Cardiac fibroblast (primary cell): ENCODE results near the gene SSH2.

Experiments used
- DNase-seq, 2 donors: peaks; one replicate each; pipeline versions ENCODE4 v3.0.0 to v3.0.0-alpha.2; 2010; ENCODE audit warnings: low read depth in 2 of 2
- H3K4me3 ChIP-seq, 2 donors: replicated peaks in 1 of 2; 1 replicate in 1 of 2; 2 replicates in 1 of 2; pipeline ENCODE4 v1.5.1; 2011; ENCODE audit warnings: low read depth in 2 of 2, low read length in 2 of 2, mild to moderate bottlenecking in 2 of 2, moderate library complexity in 1 of 2
- TF ChIP-seq, protein P1 (sequence below): IDR thresholded peaks from one replicate; pipeline ENCODE4 v1.5.1; 2011; ENCODE audit warnings: low read depth, mild to moderate bottlenecking, low read length, inconsistent platforms

Gene SSH2

GRCh38 chr17:29846298-29846697 is 83.7 kb downstream of the SSH2 start:
- no peak overlapping the region for H3K4me3 ChIP-seq
- TF ChIP-seq, protein P1, sequence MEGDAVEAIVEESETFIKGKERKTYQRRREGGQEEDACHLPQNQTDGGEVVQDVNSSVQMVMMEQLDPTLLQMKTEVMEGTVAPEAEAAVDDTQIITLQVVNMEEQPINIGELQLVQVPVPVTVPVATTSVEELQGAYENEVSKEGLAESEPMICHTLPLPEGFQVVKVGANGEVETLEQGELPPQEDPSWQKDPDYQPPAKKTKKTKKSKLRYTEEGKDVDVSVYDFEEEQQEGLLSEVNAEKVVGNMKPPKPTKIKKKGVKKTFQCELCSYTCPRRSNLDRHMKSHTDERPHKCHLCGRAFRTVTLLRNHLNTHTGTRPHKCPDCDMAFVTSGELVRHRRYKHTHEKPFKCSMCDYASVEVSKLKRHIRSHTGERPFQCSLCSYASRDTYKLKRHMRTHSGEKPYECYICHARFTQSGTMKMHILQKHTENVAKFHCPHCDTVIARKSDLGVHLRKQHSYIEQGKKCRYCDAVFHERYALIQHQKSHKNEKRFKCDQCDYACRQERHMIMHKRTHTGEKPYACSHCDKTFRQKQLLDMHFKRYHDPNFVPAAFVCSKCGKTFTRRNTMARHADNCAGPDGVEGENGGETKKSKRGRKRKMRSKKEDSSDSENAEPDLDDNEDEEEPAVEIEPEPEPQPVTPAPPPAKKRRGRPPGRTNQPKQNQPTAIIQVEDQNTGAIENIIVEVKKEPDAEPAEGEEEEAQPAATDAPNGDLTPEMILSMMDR, result no peak
- DNase-seq, result no peak

- peak; percentile 18 to 84 for DNase-seq
- TF ChIP-seq, protein P1, result no peak
- no peak overlapping the region for H3K4me3 ChIP-seq
Observed at GRCh38 chr17:29844339-29845048, 85.5 kb downstream of the SSH2 start.

- DNase-seq, result peak in 1 of 2 donors; percentile 40
- H3K4me3 ChIP-seq, result no peak overlapping the region
- TF ChIP-seq, protein P1, result no peak
Observed at GRCh38 chr17:29840884-29841283, 89.1 kb downstream of the SSH2 start.

GRCh38 chr17:29839656-29840055 is 90.4 kb downstream of the SSH2 start:
- no peak for DNase-seq
- no peak overlapping the region for H3K4me3 ChIP-seq
- TF ChIP-seq, protein P1, result no peak

- DNase-seq, result peak in 1 of 2 donors; percentile 50
- H3K4me3 ChIP-seq, result no peak overlapping the region
- TF ChIP-seq, protein P1, result no peak
Observed at GRCh38 chr17:29838961-29839360, 91.1 kb downstream of the SSH2 start.

GRCh38 chr17:29837531-29837930 is 92.5 kb downstream of the SSH2 start:
- no peak for DNase-seq
- TF ChIP-seq, protein P1, result no peak
- H3K4me3 ChIP-seq, result no peak overlapping the region

- no peak overlapping the region for H3K4me3 ChIP-seq
- TF ChIP-seq, protein P1, result no peak
- peak in 1 of 2 donors; percentile 35 for DNase-seq
Observed at GRCh38 chr17:29836643-29837042, 93.4 kb downstream of the SSH2 start.
